ENCODE results near the gene OR2S2. TPM values are rescaled to one million over a fixed set of nuclear protein-coding genes. Genes with fewer than 3 reads are reported as not detected.

The OR2S2 gene
- total RNA-seq, 2 experiments from 2014 or later, result not detected

DNA sequence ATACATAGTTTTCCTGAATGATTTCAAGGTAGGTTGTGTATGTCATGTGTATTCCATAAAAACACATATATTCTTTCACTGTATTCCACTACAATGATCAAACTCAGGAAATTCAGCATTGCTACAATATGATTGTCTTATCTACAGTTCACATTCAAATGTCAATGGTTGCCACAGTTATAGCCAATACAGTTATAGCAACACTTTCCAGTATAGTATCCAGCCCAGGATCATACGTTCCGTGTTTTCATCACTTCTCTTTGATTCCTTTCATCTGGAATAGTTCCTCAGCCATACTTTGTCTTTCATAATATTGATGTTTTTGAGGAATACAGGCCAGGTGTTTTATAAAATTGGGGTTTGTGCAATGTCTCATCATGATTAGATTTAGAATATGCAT lies 9.5 kb downstream of the OR2S2 start:
- Mint-ChIP-seq H3K9me3 (no peaks in the 10 kb centered on the region), H3K27ac (no peak overlapping the region)

DNA sequence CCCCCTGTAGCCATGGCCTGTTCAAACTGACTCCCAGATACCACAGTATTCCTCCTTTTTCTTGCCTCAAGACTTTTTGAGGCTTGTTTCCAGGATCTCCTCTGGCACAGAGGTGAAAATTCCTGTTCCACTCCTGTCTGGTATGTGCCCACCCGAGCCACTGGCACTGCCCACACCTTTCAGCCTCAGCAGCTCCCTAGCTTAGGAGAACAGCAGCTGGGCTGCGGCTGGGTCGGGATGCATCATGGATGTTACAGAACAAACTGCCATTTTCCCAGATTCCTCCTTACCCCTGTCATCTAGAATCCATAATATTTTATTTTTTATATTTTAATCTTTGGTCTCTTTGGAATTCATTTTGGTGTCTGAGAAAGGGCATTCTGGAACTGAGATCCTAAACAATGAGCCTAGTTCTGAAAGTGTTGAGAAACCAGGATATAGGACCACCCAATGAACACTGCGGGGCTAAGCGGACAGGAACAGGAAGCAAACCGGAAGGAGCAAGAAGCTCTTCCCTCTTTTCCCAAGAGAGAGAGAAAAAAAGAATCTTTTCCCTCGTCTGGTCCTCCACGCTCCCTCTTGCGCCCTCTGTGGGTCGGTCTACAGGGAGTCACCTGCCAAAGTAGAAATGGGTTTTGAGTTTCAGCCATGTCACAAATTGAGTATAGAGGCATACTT lies 12.5 kb downstream of the OR2S2 start:
- Mint-ChIP-seq H3K4me1 (ENCODE audit: low read depth) (peaks cover 71% of the 10 kb centered on the region), H3K9me3 (no peaks in the 10 kb centered on the region), H3K4me3 (peak overlapping the region; percentile 57), H3K27ac (no peak overlapping the region), H3K36me3 (ENCODE audit: low read depth) (no peaks in the 10 kb centered on the region), H3K27me3 (no peaks in the 10 kb centered on the region)
- H3K27me3 ChIP-seq (ENCODE audit: control insufficient read depth in 1 of 2, insufficient read depth in 2 of 2, low read length in 2 of 2), result no peaks in the 10 kb centered on the region
- H3K36me3 ChIP-seq (ENCODE audit: insufficient read depth, low read length), result no peaks in the 10 kb centered on the region
- TF ChIP-seq, protein P1, sequence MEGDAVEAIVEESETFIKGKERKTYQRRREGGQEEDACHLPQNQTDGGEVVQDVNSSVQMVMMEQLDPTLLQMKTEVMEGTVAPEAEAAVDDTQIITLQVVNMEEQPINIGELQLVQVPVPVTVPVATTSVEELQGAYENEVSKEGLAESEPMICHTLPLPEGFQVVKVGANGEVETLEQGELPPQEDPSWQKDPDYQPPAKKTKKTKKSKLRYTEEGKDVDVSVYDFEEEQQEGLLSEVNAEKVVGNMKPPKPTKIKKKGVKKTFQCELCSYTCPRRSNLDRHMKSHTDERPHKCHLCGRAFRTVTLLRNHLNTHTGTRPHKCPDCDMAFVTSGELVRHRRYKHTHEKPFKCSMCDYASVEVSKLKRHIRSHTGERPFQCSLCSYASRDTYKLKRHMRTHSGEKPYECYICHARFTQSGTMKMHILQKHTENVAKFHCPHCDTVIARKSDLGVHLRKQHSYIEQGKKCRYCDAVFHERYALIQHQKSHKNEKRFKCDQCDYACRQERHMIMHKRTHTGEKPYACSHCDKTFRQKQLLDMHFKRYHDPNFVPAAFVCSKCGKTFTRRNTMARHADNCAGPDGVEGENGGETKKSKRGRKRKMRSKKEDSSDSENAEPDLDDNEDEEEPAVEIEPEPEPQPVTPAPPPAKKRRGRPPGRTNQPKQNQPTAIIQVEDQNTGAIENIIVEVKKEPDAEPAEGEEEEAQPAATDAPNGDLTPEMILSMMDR (IDR thresholded peaks at IDR 0.05), result peak; percentile 93
- no peak overlapping the region for H3K4me3 ChIP-seq (ENCODE audit: low read length)
- H3K27ac ChIP-seq (ENCODE audit: low read depth in 1 of 2, low read length in 2 of 2), result no peak overlapping the region
- ChIA-PET POLR2A (interaction anchor here (1.0 to 1.2 kb wide), 2 partner anchors 34 to 326 kb away, joined by 3 to 6 read pairs; no protein-coding TSS in a partner anchor), CTCF (interaction anchor here (1.0 to 3.9 kb wide), 4 partner anchors 9 to 63 kb away, joined by 3 to 24 read pairs (median 4); no protein-coding TSS in a partner anchor)
- intact Hi-C loops (cut with DNase I, micrococcal nuclease), result loop anchor here (1.0 kb wide), 1 partner anchor 42 kb away; no protein-coding TSS in a partner anchor
- DNase-seq (peak; percentile 42 to 81 (median 62)), ATAC-seq (ENCODE audit: poor library complexity) (peak; percentile 70)
- no peaks in the 10 kb centered on the region for H3K9me3 ChIP-seq (ENCODE audit: control insufficient read depth in 1 of 2, insufficient read depth in 1 of 2, low read length in 2 of 2)
- peaks cover 65% of the 10 kb centered on the region for H3K4me1 ChIP-seq (ENCODE audit: insufficient read depth, low read length)

More for the DNA sequence above, 9.5 kb downstream of the OR2S2 start:
- no peak overlapping the region for H3K4me3 ChIP-seq (ENCODE audit: low read length)
- TF ChIP-seq, protein P1 (IDR thresholded peaks at IDR 0.05), result no peak
- no peaks in the 10 kb centered on the region for H3K36me3 ChIP-seq (ENCODE audit: insufficient read depth, low read length)
- no peak overlapping the region for H3K27ac ChIP-seq (ENCODE audit: low read depth in 1 of 2, low read length in 2 of 2)
- Mint-ChIP-seq H3K4me1 (ENCODE audit: low read depth) (peaks cover 42% of the 10 kb centered on the region), H3K4me3 (no peak overlapping the region), H3K36me3 (ENCODE audit: low read depth) (no peaks in the 10 kb centered on the region), H3K27me3 (no peaks in the 10 kb centered on the region)
- DNase-seq (no peak), ATAC-seq (ENCODE audit: poor library complexity) (no peak)
- H3K27me3 ChIP-seq (ENCODE audit: control insufficient read depth in 1 of 2, insufficient read depth in 2 of 2, low read length in 2 of 2), result no peaks in the 10 kb centered on the region
- ChIA-PET CTCF (no interaction called here), POLR2A (interaction anchor here (0.8 kb wide), 1 partner anchor 210 kb away, joined by 4 read pairs; no protein-coding TSS in a partner anchor)
- no peaks in the 10 kb centered on the region for H3K9me3 ChIP-seq (ENCODE audit: control insufficient read depth in 1 of 2, insufficient read depth in 1 of 2, low read length in 2 of 2)
- peaks cover 37% of the 10 kb centered on the region for H3K4me1 ChIP-seq (ENCODE audit: insufficient read depth, low read length)
- intact Hi-C loops (cut with DNase I, micrococcal nuclease), result no loop called here

DNA sequence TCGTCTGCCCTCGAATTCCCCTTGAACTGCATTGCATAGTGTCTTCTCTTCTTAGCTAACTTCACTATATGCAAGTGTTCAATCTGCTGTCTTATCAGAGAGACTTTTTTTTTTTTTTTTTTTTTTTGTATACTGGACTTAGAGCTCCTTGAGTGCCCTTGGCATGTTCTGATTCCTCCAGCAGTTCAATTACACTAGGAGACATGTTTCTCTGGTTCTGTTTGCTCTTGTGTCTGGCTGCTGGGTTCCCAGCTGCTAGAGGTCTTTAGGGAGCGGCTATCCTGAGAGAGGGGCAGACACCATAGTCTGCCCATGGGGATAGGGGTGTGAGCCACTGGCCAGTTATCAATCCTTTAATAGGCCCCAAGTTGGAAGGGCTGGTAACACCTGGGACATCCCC lies 13.1 kb downstream of the OR2S2 start:
- ChIA-PET POLR2A (interaction anchor here (1.2 kb wide), 1 partner anchor 326 kb away, joined by 3 read pairs; no protein-coding TSS in a partner anchor), CTCF (interaction anchor here (1.3 to 3.9 kb wide), 2 partner anchors 42 to 63 kb away, joined by 4 to 24 read pairs; no protein-coding TSS in a partner anchor)
- Histone ChIP-seq H3K36me3 (ENCODE audit: insufficient read depth, low read length) (no peaks in the 10 kb centered on the region), H3K4me1 (ENCODE audit: insufficient read depth, low read length) (peaks cover 70% of the 10 kb centered on the region), H3K4me3 (ENCODE audit: low read length) (no peak overlapping the region), H3K27ac (ENCODE audit: low read depth in 1 of 2, low read length in 2 of 2) (no peak overlapping the region), H3K27me3 (ENCODE audit: control insufficient read depth in 1 of 2, insufficient read depth in 2 of 2, low read length in 2 of 2) (no peaks in the 10 kb centered on the region), H3K9me3 (ENCODE audit: control insufficient read depth in 1 of 2, insufficient read depth in 1 of 2, low read length in 2 of 2) (no peaks in the 10 kb centered on the region)
- ATAC-seq (ENCODE audit: poor library complexity), result no peak
- TF ChIP-seq, protein P1 (IDR thresholded peaks at IDR 0.05), result no peak
- DNase-seq, result no peak
- Mint-ChIP-seq H3K4me1 (ENCODE audit: low read depth) (peaks cover 78% of the 10 kb centered on the region), H3K27me3 (no peaks in the 10 kb centered on the region), H3K36me3 (ENCODE audit: low read depth) (no peaks in the 10 kb centered on the region), H3K9me3 (no peaks in the 10 kb centered on the region), H3K27ac (no peak overlapping the region), H3K4me3 (peak overlapping the region; percentile 26)
- intact Hi-C loops (cut with DNase I, micrococcal nuclease), result loop anchor here (1.0 kb wide), 1 partner anchor 42 kb away; no protein-coding TSS in a partner anchor
